KMS-11 (cell line): ENCODE measurements around the gene RGS12.

Experiments
- H2AFZ ChIP-seq: fragments of 200-600 bp; sonication (generic); 2 replicates; pipeline ENCODE4 v1.6.1; 2016; ENCODE audit warnings: antibody characterized with exemption, mixed run types, low read depth
- H3K27ac ChIP-seq: fragments of 200-600 bp; sonication (generic); 2 replicates; pipeline ENCODE4 v1.6.1; 2016; ENCODE audit warnings: mild to moderate bottlenecking, mixed run types
- H3K27me3 ChIP-seq: fragments of 200-600 bp; sonication (generic); 2 replicates; pipeline ENCODE4 v1.6.1; 2017; ENCODE audit warnings: mild to moderate bottlenecking, low read depth, mixed run types, moderate library complexity; ENCODE audit not compliant: insufficient read depth
- H3K36me3 ChIP-seq: fragments of 200-600 bp; sonication (generic); 2 replicates; pipeline ENCODE4 v1.6.1; 2017; ENCODE audit warnings: mild to moderate bottlenecking, mixed run types; ENCODE audit not compliant: insufficient read depth
- H3K4me1 ChIP-seq: fragments of 200-600 bp; sonication (generic); 2 replicates; pipeline ENCODE4 v1.6.1; 2016; ENCODE audit warnings: mild to moderate bottlenecking, low read depth, mixed run types; ENCODE audit not compliant: poor library complexity, severe bottlenecking
- H3K4me2 ChIP-seq: fragments of 200-600 bp; sonication (generic); 2 replicates; pipeline ENCODE4 v1.7.0; 2016; ENCODE audit warnings: mild to moderate bottlenecking, mixed run types
- H3K4me3 ChIP-seq: fragments of 200-600 bp; sonication (generic); IDR thresholded peaks from 2 replicates; pipeline ENCODE4 v1.6.1; 2017; ENCODE audit warnings: low read depth, low read length, mixed read lengths; ENCODE audit not compliant: insufficient read depth
- H3K79me2 ChIP-seq: fragments of 200-600 bp; sonication (generic); 2 replicates; pipeline ENCODE4 v1.6.1; 2016; ENCODE audit warnings: low read depth, mixed run types; ENCODE audit not compliant: insufficient read depth
- H3K9ac ChIP-seq: fragments of 200-600 bp; sonication (generic); 2 replicates; pipeline ENCODE4 v1.6.1; 2016; ENCODE audit warnings: mild to moderate bottlenecking, mixed run types
- H4K20me1 ChIP-seq: fragments of 200-600 bp; sonication (generic); 2 replicates; pipeline ENCODE4 v1.6.1; 2016; ENCODE audit warnings: mild to moderate bottlenecking, mixed run types; ENCODE audit not compliant: insufficient read depth
- TF ChIP-seq, protein P1 (sequence below): fragments of 200-600 bp; sonication (generic); conservative IDR thresholded peaks from 2 replicates; pipeline ENCODE4 v1.6.1; 2017; ENCODE audit warnings: low read depth, mild to moderate bottlenecking, antibody characterized with exemption, low read length, moderate library complexity, mixed read lengths

The RGS12 gene

DNA sequence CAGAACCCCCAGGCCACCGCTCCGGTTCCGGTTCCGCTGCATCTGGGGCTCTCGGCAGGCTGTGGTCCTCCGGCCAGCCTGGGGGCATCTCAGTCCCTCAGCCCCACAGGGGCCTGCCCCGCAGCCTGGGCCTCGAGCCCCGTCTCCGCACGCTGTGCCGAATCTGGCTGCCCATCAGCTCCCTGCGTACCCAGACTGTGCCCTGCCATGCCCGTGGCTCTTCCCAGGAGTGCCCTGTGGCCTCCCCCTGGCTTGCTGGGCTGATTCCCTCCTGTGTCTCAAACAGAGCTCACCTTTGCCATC lies 44.7 kb upstream of the RGS12 start:
- no peak overlapping the region for H3K9ac ChIP-seq
- TF ChIP-seq, protein P1, sequence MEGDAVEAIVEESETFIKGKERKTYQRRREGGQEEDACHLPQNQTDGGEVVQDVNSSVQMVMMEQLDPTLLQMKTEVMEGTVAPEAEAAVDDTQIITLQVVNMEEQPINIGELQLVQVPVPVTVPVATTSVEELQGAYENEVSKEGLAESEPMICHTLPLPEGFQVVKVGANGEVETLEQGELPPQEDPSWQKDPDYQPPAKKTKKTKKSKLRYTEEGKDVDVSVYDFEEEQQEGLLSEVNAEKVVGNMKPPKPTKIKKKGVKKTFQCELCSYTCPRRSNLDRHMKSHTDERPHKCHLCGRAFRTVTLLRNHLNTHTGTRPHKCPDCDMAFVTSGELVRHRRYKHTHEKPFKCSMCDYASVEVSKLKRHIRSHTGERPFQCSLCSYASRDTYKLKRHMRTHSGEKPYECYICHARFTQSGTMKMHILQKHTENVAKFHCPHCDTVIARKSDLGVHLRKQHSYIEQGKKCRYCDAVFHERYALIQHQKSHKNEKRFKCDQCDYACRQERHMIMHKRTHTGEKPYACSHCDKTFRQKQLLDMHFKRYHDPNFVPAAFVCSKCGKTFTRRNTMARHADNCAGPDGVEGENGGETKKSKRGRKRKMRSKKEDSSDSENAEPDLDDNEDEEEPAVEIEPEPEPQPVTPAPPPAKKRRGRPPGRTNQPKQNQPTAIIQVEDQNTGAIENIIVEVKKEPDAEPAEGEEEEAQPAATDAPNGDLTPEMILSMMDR, result no peak
- no peak overlapping the region for H3K4me3 ChIP-seq
- no peaks in the 10 kb centered on the region for H3K79me2 ChIP-seq
- no peak overlapping the region for H2AFZ ChIP-seq
- H3K4me2 ChIP-seq, result no peak overlapping the region
- H3K27ac ChIP-seq, result no peak overlapping the region
- no peaks in the 10 kb centered on the region for H3K27me3 ChIP-seq
- H4K20me1 ChIP-seq, result no peaks in the 10 kb centered on the region
- H3K4me1 ChIP-seq, result no peaks in the 10 kb centered on the region
- H3K36me3 ChIP-seq, result no peaks in the 10 kb centered on the region

DNA sequence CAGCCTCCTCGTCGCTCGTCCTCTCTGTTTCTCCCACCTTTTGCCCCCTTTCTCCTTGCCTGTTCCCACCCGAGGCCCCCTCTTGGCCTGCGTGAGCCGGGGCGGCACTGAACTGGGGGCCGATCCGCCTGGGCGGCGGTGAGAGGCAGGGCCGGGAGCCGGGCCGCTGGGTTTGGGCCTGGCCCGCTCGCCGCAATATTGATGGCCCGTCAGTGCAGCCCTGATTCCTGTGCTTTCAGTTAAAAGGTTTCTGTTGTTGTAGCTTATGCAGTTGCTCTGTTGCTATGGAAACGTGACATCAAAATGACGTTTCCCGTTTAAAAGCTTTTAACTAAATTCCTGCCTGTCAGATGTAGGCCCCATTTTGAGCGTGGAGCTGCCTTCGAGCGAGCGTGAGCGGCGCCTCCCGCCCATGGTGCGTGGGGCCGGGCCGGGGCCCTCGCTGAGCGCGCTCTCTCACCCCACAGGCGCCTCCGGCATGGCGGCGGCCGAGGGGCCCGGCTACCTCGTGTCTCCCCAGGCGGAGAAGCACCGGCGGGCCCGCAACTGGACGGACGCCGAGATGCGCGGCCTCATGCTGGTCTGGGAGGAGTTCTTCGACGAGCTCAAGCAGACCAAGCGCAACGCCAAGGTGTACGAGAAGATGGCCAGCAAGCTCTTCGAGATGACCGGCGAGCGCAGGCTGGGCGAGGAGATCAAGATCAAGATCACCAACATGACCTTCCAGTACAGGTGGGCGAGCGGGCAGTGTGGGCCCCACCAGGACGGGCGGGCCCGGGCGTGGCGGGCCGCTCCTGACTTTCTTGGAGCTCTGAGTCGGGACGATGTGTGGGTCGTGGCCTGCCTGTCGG lies 43.8 kb upstream of the RGS12 start, which contains the start of gene MSANTD1:
Gene MSANTD1 (plus strand): TSS at position 349 of the 851 bp plus-strand sequence. CDS start 64 bp downstream, at position 413.
- no peaks in the 10 kb centered on the region for H3K4me1 ChIP-seq
- H3K27me3 ChIP-seq, result no peaks in the 10 kb centered on the region
- no peak within 1 kb of the TSS for H2AFZ ChIP-seq
- no peaks in the 10 kb centered on the region for H4K20me1 ChIP-seq
- no peak within 1 kb of the TSS for H3K9ac ChIP-seq
- H3K36me3 ChIP-seq, result no peaks in the 10 kb centered on the region
- H3K4me3 ChIP-seq, result no peak within 1 kb of the TSS
- no peak within 1 kb of the TSS for H3K27ac ChIP-seq
- TF ChIP-seq, protein P1, result no peak
- H3K79me2 ChIP-seq, result no peaks in the 10 kb centered on the region
- no peak within 1 kb of the TSS for H3K4me2 ChIP-seq

DNA sequence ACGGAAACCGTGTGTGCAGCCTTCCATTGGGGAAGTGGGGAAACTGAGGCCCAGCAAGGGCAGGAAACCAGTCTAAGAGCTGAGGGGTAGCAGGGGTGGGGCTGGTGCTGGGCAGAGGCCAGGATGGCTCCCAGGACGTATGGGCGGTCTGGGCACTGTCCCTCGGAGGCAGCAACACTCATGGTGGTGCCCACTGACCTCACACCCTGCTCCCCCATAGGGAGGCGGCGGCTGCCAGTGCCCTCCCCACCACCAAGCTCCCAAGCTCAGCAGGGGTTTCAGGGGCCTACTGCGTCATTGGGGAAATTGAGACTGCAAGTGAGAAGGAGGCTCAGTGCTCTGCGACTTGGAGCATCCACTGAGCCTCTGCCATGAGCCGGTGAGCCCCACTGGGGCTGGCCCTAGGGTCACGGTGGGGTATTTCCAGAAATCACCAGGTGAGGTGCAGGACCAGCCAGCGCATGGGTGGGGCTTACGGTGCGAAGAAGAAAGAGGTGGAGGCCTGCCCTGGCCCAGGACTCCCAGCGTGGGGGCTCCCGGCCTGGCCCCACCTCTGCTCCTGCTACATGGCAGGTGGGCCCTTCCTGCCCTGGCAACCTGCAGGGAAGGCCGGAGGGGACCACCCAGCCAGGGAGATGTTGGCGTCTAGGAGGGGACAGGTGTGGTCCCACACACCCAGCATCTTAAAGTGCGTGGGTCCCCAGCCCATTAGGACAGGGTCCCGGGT lies 42.9 kb upstream of the RGS12 start:
- H2AFZ ChIP-seq, result no peak overlapping the region
- no peaks in the 10 kb centered on the region for H3K4me1 ChIP-seq
- H3K79me2 ChIP-seq, result no peaks in the 10 kb centered on the region
- no peak overlapping the region for H3K9ac ChIP-seq
- H3K27me3 ChIP-seq, result no peaks in the 10 kb centered on the region
- TF ChIP-seq, protein P1, result no peak
- no peak overlapping the region for H3K4me2 ChIP-seq
- no peak overlapping the region for H3K27ac ChIP-seq
- no peak overlapping the region for H3K4me3 ChIP-seq
- H3K36me3 ChIP-seq, result no peaks in the 10 kb centered on the region
- H4K20me1 ChIP-seq, result no peaks in the 10 kb centered on the region

DNA sequence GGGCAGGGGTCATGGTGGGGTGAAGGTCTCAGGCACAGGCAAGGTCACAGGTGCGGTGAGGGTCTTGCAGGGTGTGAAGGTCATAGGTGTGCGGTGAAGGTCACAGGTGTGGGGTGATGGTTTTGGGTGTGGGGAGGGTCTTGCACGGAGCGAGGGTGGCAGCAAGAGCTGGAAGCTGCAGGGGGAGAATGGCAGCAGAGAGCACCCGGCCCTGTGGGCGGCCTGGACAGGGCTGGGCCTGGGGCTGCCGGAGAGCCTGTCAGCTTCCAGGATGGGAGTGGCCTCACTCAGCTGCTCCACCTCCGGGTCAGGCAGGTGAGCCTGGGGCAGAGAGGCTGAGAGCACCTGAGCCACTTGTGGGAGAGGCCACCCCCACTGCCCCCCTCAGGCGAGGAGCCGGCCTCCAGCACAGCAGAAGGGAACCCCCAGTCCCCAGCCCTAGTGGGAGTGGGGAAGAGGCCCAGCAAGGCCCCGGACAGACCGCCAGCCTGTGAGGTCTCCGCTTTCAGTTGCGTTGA lies 42.3 kb upstream of the RGS12 start:
- H3K27ac ChIP-seq, result no peak overlapping the region
- no peaks in the 10 kb centered on the region for H3K79me2 ChIP-seq
- H3K4me1 ChIP-seq, result no peaks in the 10 kb centered on the region
- H4K20me1 ChIP-seq, result no peaks in the 10 kb centered on the region
- no peak overlapping the region for H2AFZ ChIP-seq
- H3K4me2 ChIP-seq, result no peak overlapping the region
- H3K36me3 ChIP-seq, result no peaks in the 10 kb centered on the region
- H3K9ac ChIP-seq, result no peak overlapping the region
- TF ChIP-seq, protein P1, result no peak
- no peaks in the 10 kb centered on the region for H3K27me3 ChIP-seq
- no peak overlapping the region for H3K4me3 ChIP-seq
